ENCODE data around the gene CD300A.

CD300A gene

DNA sequence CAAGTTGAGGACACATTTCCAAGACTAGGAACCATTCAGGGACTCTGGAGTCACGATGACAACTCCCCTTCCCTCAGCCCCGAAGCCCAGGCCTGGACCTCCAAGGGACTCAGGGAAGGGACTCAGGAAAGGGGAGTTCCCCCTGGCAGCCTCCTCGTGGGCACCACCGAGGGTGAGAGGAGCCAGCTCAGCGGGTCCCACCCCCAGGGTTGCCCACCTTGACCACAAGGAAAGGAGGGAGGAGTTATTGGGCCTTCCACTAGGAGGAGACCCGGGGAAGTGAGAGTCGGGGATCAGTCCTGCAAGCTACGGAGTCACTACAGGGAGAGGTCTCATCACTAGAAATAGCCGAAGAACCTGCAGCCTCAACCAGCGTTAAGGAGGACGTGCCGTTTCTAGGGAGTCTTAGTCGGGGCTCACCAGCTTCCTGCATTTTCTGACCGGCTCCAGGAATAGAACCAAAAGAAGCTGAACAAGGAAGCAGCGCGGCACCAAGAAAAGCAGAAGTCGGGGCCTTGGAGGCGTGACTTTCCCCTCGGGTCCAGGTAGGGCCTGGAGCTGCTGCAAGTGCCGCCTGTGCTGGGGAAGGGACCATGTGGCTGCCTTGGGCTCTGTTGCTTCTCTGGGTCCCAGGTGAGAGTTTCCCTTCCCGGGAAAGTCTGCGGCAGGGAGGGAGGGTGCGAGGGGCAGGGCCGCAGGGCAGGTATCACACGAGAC is at the start of gene CD300A:
Gene CD300A, plus strand, starts transcription at position 524 of the 717 bp plus-strand sequence. Its CDS starts 70 bp downstream, at position 594.
- no peak for DNase-seq (ENCODE audit: low read depth)

DNA sequence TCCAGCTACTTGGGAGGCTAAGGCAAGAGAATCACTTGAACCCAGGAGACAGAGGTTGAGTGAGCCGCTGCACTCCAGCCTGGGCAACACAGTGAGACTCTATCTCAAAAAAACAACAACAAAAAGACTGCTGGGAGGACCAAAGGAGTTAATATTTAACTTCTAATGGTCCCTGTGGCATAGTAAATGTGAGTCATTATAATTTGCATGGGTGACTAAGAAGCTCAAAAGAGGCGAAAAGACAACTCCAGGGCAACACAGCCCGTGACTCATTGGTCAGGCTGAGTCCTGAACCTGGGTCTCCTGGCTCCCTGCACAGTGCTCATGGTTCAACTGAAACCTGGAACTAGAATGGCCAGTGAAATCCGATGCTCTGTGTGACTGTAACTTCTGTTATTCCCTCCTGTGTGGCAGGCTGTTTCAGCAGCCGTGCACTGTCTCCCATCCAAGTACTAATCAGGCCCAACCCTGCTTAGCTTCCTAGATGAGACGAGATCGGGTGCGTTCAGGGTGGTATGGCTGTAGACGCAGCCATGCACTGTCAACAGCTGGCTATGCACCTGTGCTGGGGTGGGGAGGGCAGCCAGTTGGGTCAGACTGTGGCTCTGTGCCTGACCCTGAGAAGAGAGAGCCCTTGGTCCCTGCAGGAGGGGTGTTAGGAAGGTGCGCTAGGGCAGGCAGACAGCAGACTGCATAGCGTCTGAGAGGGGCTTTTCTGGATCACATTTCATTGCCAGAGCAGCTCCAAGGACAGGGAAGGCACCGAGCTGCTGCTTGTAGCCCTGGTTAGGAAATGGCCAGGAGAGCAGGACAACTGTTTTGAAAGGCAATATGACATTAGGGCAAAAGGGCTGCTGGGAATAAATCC is 49.0 kb upstream of the CD300A start:
- no peak for DNase-seq (ENCODE audit: low read depth)

DNA sequence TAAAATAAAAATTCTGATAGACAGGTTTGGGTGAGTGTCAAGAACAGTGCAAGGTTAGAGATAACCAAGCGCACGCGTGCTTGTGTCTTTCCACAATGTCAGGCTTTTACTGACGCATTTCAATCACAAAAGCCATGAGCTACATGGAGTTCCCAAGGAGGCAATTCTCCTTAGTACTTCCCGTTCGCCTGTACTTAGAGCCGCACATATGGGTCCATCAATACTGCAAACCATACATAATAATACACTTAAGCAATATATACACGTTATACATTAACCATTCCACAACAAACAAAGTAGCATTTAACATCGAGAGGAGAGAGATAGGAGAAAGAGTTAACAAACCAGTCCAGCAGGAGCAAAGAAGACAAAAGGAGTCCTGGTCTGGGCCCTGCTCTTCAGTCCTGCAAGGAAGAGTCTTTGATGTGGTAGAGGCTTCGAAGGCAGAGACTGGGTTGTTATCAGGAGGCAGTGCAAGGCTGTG is 46.5 kb upstream of the CD300A start:
- no peak for DNase-seq (ENCODE audit: low read depth)

DNA sequence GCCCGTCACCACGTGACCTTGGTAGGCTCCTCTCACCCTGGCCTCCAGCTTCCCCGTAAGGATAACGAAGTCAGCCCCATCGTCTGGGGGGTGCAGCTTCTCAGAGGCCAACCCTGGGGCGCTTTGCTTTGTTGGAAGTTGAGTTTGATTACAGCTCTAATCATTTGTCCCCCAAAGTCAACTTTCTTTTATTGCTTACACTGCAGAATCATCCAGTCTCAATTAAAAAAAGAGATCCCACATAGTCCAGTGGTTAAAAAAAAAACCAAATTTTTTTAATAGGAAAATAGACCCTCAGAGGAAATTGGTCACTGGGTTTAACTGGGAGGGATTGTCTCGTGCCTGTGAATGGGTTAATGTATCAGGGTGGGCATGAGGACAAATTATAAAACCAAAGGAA is 42.3 kb upstream of the CD300A start:
- DNase-seq (ENCODE audit: low read depth) = no peak

GRCh38 chr17:74424657-74425056 is 41.8 kb upstream of the CD300A start:
- no peak for DNase-seq (ENCODE audit: low read depth)

DNA sequence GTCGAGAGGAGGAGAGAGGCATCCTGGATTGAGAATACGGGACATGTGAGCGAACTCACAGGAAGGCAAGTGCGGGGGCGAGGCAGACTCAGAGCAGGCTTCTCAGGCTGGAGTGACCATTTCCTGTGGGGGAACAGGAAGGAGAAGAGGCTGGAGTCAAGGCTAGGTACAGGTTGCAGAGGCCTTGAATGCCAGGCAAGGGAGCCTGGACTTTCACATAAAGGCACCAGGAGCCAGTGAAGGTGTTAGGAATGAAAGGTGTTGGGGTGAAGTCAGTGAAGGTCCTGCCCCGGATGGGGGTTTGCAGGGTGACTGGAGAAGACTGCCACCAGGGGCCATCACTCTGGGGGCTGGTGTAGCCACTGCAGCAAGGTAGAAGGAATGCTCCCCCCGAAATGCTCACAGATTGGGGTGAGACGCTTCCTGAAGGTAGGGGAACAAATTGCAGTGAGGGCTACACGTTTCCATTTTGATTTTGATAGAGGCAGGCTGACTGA is 39.8 kb upstream of the CD300A start:
- DNase-seq (ENCODE audit: low read depth) = no peak

DNA sequence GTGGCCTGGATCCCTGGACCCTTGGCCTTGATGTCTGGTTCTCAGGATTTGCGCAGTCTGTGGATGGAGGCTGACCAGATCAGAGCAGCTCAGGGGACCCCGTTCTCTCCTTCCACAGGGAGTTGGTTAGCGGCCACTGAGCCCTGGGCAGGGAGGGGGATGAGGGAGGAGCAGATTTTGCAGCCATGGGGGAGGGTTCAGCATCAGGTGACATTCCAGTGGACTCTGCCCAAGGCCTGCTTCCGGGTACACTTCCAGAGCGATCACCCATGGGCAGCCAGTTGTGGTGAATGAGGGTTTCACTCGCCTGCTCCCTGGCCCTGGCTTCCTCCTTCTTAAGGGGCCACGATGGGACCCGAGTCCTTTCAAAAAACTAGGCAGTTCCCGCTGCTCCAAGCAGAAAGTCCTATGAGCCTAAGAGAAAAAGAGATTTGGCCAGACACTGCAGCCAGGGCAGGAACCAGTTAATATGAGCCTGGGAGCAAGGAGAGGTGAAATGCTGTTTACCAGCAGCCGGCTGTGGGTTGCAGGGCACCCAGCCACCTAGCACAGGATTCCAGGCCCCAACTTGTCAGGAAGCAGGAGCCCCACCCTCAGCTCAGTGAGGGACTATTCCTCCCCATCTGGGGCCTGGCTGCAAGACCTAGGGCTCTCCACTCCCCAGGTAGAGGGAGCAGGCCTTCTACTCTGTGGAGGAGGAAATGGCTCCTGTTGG is 39.2 kb upstream of the CD300A start:
- no peak for DNase-seq (ENCODE audit: low read depth)

DNA sequence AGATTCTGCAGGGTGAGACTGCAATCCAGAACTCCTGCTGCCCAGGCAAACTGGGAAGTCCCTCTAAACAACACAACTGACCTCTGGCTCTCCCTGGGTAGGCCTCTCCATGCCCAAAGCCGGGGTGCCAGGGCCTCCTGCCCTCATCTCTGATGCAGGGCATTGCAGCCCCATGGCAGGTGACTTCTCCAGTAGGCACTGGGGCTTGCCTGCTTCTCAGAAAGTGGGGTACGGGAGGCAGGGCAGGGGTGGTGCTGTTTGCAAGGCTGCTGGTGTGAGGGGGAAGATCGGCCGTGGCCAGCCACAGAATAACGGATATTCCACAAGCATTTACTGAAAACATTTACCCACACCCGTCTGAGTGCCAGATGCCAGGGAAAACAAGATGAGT is 38.7 kb upstream of the CD300A start:
- no peak for DNase-seq (ENCODE audit: low read depth)

DNA sequence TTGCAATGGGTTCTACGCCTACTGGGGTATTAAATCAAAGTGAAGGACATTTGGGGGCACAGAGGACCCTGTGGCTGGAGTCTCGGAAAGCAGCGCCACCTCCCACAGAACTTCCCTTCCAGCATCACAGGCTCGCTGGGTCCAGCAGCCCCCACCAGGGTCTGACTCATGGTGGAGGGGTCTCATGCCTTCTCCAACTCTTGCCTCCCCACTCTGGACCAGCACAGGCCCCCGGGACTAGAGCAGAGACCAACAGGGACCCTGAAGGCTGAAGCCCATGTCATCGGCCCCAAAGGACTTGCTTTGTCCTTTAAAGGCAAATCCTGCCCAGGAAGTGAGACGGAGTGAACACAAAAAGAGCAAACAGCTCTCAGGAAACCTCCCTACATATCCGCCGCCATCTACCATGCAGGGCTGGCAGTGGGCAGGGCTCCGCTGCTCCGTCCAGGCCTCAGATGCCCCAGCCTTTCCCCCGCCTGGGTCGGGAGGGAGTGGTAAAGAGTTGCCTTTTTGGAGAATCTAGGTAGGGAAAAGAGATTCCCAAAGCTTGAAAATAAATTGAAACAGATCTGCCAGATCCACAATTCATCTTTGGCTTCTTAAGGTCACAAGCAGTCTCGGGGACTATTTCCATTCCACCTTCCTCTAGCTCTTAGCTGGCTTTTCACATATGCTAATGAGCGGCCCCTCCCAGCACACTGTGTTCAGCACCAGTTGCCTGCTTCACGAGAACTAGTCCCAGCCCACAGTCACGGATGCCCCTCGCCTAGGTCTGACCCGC is 36.6 kb upstream of the CD300A start:
- DNase-seq (ENCODE audit: low read depth) = no peak

- no peak for DNase-seq (ENCODE audit: low read depth)
Measured at GRCh38 chr17:74430385-74430705, 36.1 kb upstream of the CD300A start.

DNA sequence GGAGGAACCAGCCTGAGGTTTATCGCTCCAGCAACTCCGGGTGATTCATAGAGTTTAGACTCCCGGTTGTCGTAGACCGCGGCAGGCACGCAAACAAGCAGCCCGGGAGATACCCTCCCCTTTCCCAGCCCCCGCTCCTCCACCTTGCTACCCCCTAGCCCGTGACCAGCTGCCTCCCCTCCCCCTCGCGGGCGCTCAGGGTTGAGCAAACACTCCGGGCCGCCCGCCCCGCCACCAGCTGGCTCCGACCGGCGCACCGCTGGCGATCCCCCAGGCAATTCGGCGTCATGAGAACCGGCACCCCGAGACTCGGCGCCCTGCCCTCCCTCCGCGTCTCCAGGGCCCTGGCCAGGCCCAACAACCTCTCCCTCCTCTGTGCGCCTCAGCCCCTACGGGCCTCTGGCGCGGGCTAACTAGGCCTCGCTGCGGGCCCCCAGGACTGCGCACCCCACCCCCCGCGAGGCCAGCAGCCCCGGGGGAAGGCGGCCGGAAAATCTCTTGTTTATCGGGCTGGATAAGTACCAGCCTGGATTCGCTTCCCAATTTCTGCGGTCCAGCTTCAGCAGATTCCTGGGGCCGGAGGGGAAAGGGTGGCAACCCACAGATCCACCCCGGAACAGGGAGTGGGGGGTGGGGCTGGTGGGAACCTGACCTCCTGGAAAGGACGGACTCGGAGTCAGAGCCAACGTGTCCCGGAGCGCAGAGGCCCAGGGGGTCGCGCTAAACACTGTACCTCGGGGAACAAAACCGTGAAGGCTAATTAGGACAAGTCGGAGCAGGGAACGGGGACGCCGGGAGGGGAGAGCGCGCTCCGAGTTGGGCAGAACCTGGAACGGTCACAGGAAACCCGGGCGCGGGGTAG is 35.5 kb upstream of the CD300A start:
- no peak for DNase-seq (ENCODE audit: low read depth)

DNA sequence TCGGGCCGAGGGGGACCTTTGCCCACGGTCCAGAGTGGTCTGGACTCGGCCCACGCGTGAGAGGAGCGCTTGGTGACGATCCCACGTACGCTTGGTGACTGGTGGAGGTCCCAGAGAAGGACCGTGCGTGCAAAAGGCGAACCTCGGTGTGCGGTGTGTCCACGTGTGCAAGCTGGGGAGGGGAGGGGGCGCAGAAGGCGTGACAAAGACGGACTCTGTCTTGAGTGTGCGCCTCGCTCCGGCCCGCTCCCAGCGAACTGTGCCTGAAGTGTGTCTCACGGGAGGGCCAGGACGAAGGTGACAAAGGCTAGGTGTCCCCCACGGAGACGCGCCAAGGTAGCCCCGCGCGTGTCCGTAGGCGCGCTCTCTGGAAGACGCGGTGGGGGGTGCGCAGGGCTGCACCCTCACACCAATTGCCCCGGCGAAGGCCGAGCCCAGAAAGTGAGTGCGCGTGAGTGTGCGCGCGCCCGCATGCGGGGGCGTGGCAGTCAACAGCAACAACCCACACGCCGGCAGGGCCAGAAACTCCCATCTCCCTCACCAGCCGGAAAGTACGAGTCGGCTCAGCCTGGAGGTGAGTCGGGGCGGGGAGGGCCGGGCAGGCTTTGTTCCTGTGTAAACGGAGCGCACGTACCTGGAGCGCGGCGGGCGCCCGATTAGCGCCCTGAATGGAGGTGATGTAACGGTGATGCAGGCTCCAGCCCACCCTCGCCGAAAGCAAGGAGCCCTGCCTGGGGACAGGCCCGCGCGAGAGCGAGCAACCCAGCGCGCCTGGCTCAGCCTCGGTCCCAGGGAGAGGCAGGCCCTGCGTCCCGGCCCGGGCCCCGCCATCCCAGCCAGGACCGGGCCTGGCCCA is 34.6 kb upstream of the CD300A start, which contains the start of gene GPRC5C:
Gene GPRC5C, plus strand, starts transcription at position 521 of the 856 bp plus-strand sequence. CDS start 7,689 bp downstream, outside the sequence.
- DNase-seq (ENCODE audit: low read depth) = no peak

GRCh38 chr17:74432424-74432690 is 34.1 kb upstream of the CD300A start:
- DNase-seq (ENCODE audit: low read depth) = no peak

- DNase-seq (ENCODE audit: low read depth) = no peak
Measured at GRCh38 chr17:74432766-74433391, 33.6 kb upstream of the CD300A start.

- DNase-seq (ENCODE audit: low read depth) = no peak
Measured at GRCh38 chr17:74433421-74434121, 32.9 kb upstream of the CD300A start.

- DNase-seq (ENCODE audit: low read depth) = no peak
Measured at GRCh38 chr17:74435775-74436359, 30.6 kb upstream of the CD300A start.

DNA sequence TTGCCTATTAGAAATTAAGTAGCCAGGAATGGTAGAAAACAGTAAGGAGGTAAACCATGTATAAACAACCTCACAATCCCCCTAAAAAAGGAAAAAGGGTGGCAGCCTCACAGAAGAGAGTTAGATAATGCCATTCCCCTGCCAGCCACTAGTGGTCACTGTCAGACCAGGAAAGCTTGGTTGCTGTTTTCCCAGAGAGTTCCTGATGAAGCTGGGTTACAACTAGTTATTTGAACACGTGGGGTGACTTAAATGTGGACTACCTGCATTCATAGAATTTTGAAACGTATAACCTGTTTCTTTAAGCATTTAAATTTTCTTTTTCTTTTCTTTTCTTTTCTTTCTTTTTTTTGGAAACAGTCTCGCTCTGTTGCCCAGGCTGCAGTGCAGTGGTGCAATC is 28.7 kb upstream of the CD300A start:
- DNase-seq (ENCODE audit: low read depth) = no peak

Data from stimulated activated CD8-positive, alpha-beta memory T cell treated with anti-CD3 and anti-CD28 coated beads, Interleukin-15, amount 100 ng/mL, for 1 hour (primary cell).